B cell (primary cell): ENCODE measurements around the gene ABHD2.

Experiments used
- CTCF ChIP-seq: fragments of 200-600 bp; IDR thresholded peaks from one replicate; pipeline ENCODE4 v1.8.0; 2022; ENCODE audit warnings: antibody characterized with exemption, mild to moderate bottlenecking
- EZH2 ChIP-seq: IDR thresholded peaks from 2 replicates; pipeline ENCODE4 v1.6.1; 2012; ENCODE audit warnings: borderline replicate concordance, low read depth, mild to moderate bottlenecking, moderate library complexity, low read length; ENCODE audit not compliant: insufficient read depth, poor library complexity, severe bottlenecking

GRCh38 chr15:89174476-89174875 lies 86.2 kb downstream of the ABHD2 start:
- no peak for TF ChIP-seq CTCF
- TF ChIP-seq EZH2 = no peak
